GM19025 (cell line): ENCODE data around the gene ZNF28.
"Not testable (repeated sequence)": the region's sequence is repeated elsewhere in the genome, so short reads cannot be mapped to it uniquely, and the experiment has no call there.

Experiments
- ATAC-seq: cut with Tn5 transposase; IDR thresholded peaks from one replicate; pipeline ENCODE4 v1.9.1; 2021; ENCODE audit warnings: mild to moderate bottlenecking, low read depth, moderate library complexity; ENCODE audit not compliant: unreplicated experiment

The ZNF28 gene

DNA sequence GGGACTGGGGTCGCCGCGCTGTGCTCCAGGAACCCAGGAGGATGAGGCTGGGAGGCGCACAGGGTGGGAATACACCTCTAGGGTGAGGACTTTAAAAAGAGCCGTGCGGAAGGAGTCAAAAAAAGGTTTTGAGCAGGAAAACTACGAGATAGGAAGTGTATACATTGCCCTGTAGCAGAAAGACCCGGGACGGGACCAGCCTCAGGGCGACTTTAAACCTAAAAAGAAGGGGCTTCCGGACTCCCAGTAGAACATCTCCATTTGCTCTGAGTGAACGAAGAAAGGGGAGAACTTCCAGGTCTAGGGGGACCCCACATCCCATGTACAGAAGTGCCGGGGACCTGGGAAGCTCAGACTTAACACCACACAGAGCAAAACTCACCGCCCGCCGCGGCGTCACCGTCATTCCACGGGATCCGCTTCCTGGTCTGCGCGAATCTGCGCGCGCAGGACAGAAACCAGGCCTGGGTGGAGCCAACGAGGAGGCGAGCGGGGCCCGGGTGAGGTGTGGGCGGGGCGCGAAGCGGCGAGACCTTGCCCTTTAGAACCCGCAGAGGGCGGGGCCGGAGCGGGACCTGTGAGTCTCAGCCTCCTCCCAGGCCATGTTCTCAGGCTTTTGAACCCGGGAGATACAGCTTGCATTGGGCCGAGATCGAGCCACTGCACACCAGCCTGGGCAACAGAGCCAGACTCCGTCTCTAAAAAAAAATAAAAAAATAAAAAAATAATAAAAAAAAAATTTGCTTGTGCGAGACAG, at the start of gene ZNF28:
Gene ZNF28, minus strand, starts transcription at position 430 of the 757 bp plus-strand sequence. CDS start 3,675 bp downstream, outside the sequence.
- peak; percentile 95 for ATAC-seq

DNA sequence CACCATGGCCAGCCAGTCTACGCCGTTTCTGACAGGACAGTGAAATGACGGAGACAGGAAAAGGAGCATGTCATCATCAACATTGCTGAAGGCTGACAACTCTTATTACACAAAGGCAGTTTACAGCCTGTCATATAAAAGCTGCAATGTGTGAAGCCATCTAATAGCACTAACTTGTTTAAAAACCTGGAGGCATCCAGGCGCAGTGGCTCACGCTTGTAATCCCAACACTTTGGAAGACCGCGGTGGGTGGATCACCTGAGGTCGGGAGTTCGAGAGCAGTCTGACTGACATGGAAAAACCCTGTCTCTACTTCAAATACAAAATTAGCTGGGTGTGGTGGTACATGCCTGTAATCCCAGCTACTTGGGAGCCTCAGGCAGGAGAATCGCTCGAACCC, 46.6 kb upstream of the ZNF28 start:
- ATAC-seq: not testable (repeated sequence)

DNA sequence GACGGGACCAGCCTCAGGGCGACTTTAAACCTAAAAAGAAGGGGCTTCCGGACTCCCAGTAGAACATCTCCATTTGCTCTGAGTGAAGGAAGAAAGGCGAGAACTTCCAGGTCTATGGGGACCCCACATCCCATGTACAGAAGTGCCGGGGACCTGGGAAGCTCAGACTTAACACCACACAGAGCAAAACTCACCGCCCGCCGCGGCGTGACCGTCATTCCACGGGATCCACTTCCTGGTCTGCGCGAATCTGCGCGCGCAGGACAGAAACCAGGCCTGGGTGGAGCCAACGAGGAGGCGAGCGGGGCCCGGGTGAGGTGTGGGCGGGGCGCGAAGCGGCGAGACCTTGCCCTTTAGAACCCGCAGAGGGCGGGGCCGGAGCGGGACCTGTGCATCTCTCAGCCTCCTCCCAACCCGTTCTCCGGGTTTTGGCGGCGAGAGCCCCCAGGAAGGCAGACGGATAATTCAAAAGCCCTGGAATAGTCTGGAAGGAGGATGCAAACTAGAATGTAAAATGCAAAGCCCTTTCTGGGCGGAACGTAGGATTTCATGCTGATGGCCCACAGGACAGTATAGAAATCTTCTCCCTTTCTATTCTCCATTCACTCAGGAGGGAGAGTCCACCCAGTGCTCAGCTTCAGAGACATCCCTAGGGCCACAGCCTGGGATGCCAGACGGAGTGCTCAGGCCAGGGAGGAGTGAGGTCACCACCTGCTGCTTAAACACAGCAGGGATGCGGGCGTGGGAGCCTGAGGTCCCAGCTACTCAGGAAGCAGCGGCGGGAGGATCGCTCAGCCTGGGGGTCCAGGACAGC, 36.2 kb upstream of the ZNF28 start, which contains the start of gene ZNF468:
Gene ZNF468, minus strand, starts transcription at position 242 of the 814 bp plus-strand sequence. CDS start 3,347 bp downstream, outside the sequence.
- peak; percentile 99 for ATAC-seq

DNA sequence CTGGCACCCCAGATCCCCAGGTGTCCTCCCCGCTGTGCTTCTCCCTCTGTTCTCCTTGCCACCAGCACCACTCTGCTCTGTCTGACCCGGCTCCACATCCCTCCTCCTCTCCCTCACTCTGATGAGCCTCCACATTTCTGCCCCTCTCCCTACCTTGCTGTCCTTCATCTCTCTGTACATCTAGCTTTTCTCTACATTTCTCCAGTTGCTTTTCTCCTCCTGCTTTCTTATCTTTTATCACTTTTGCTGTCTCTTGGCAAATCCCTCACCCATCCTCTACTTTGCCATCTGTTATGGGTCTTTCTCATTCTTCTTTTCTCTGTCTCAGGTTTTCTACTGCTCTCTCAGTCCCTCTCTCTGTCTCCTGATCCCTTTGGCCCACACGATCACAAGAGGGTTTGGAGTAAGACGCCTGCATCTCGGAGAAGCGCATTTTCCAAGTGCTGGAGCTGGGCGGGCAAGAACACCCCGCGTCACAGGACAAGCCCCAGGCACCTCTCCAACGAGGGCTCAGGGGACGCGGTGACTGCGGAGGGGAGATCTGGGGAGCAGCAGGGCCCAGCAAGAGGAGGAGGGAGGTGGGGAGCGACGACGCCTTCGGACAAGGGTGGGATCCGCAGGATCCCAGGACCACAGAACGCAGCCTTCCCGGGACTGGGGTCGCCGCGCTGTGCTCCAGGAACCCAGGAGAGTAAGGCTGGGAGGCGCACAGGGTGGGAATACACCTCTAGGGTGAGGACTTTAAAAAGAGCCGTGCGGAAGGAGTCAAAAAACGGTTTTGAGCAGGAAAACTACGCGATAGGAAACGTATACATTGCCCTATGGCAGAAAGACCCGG, 35.3 kb upstream of the ZNF28 start:
- not testable (repeated sequence) for ATAC-seq

DNA sequence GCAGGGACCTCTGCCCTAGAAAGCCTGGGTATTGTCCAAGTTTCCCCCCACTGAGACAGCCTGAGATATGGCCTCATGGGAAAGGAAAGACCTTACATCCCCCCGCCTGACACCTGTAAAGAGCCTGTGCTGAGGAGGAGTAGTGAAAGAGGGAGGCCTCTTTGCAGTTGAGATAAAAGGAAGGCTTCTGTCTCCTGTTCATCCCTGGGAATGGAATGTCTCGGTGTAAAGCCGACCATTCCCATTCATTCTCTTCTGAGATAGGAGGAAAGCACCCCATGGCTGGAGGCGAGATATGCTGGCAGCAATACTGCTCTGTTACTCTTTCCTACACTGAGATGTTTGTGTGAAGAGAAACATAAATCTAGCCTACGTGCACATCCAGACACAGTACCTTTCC, 25.9 kb upstream of the ZNF28 start:
- ATAC-seq: not testable (repeated sequence)

DNA sequence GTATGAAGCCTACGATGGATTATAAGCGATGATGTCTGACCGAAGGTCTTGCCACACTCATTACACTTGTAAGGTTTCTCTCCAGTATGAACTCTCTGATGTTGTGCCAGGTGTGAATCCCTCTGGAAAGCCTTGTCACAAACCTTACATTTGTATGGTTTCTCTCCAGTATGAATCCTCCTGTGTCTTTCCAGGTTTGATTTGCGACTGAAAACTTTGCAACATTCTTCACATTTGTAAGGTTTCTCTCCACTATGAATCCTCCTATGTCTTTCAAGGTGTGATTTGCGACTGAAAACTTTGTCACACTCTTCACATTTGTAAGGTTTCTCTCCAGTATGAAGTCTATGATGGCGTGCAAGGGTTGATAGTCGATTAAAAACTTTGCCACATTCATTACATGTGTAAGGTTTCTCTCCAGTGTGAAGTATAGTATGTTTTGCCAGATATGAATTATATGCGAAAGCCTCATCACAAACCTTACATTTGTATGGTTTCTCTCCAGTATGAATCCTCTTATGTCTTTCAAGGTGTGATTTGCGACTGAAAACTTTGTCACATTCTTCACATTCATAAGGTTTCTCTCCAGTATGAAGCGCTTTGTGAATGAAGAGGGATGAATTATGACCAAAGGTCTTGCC, 19.5 kb upstream of the ZNF28 start:
- ATAC-seq: not testable (repeated sequence)

DNA sequence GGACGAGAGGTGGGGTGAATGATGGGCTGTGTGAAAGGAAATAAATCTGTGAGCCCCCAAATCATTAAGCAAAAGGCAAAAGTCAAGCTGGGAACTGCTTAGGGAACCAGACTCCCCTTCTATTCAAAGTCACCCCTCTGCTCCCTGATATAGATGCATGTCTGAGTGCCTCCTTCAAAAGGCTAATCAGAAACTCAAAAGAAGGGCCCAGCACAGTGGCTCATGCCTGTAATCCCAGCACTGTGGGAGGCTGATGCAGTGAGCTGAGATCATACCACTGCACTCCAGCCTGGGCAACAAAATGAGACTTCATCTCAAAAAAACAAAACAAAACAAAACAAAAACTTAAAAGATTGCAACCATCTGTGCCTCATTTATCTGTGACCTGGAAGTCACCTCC, 12.9 kb upstream of the ZNF28 start:
- not testable (repeated sequence) for ATAC-seq

DNA sequence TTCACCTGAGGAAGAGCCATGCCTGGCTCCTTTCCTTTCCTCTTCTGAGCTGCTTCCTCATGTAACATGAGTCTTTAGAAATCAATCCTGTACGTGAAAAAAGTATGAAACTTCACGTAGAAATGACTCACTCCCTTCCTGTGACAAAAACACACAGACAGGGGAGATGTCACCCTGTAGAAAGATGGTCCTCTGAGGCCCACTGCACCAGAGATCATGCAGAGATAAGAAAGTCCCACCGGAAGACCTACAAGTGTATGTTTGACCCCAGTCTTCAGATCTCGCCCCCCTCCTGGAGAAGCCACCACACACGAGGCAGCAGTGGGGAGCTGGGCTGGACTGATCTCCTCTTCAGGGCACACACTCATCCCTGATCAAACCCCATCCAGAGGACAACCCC, 12.1 kb upstream of the ZNF28 start:
- not testable (repeated sequence) for ATAC-seq

DNA sequence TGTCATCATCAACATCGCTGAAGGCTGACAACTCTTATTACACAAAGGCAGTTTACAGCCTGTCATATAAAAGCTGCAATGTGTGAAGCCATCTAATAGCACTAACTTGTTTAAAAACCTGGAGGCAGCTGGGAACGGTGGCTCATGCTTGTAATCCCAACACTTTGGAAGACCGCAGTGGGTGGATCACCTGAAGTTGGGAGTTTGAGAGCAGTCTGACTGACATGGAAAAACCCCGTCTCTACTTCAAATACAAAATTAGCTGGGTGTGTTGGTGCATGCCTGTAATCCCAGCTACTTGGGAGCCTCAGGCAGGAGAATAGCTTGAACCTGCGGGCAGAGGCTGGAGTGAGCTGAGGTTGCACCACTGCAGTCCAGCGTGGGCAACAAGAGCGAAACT, 8.4 kb upstream of the ZNF28 start:
- ATAC-seq: not testable (repeated sequence)

DNA sequence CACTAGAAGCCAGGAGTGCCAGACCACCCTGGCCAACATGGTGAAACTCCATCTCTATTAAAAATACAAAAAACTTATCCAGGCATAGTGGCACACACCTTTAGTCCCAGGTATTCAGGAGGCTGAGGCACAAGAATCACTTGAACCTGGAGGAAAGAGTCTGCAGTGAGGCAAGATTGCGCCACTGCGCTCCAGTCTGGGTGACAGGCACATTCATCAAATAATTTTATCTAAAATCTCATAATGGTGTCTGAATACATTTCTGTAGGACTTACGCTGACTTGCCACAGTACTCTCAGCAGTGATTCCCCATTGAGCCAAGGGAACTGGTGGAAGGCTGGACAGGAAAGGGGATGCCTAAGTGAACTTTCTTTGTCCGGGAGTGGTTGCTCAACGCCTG, 4.3 kb upstream of the ZNF28 start:
- no peak for ATAC-seq

DNA sequence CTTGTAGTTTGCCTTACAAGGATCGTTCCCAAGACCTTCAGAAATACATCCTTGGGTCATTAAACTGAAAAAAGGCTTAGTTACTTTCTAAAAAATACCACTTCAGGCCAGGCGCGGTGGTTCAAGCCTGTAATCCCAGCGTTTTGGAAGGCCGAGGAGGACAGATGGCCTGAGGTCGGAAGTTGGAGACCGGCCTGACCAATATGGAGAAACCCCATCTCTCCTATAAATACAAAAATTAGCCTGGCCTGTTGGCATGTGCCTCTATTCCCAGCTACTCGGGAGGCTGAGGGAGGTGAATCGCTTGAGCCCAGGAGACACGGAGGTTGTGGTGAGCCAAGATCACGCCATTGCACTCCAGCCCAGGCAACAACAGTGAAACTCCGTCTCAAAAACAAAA, 2.2 kb upstream of the ZNF28 start:
- no peak for ATAC-seq

DNA sequence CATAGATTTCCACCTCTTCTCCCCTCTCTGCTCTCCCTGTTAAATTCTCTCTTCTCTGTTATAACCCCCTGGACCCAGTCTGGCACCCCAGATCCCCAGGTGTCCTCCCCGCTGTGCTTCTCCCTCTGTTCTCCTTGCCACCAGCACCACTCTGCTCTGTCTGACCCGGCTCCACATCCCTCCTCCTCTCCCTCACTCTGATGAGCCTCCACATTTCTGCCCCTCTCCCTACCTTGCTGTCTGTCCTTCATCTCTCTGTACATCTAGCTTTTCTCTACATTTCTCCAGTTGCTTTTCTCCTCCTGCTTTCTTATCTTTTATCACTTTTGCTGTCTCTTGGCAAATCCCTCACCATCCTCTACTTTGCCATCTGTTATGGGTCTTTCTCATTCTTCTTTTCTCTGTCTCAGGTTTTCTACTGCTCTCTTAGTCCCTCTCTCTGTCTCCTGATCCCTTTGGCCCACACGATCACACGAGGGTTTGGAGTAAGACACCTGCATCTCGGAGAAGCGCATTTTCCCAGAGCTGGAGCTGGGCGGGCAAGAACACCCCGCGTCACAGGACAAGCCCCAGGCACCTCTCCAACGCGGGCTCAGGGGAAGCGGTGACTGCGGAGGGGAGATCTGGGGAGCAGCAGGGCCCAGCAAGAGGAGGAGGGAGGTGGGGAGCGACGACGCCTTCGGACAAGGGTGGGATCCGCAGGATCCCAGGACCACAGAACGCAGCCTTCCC, 795 bp downstream of the ZNF28 start:
- peak; percentile 11 for ATAC-seq

DNA sequence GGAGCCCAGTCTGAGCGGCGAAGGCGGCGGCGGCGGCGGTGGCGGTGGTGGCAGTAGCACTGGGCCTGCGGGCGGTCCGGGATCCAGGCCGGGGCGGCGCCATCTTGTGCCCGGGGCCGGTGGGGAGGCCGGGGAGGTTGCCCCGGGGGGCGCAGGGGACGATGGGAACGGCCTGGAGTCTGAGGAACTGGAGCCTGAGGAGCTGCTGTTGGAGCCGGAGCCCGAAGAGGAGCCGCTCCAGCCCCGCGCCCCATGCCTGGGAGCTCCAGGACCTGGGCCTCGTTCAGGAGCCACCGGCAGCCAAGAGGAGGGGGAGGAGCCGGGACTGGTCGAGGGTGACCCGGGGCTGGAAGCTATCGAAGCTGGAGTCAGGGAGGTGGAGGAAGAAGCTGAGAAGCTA, 11.6 kb downstream of the ZNF28 start:
- ATAC-seq: no peak

DNA sequence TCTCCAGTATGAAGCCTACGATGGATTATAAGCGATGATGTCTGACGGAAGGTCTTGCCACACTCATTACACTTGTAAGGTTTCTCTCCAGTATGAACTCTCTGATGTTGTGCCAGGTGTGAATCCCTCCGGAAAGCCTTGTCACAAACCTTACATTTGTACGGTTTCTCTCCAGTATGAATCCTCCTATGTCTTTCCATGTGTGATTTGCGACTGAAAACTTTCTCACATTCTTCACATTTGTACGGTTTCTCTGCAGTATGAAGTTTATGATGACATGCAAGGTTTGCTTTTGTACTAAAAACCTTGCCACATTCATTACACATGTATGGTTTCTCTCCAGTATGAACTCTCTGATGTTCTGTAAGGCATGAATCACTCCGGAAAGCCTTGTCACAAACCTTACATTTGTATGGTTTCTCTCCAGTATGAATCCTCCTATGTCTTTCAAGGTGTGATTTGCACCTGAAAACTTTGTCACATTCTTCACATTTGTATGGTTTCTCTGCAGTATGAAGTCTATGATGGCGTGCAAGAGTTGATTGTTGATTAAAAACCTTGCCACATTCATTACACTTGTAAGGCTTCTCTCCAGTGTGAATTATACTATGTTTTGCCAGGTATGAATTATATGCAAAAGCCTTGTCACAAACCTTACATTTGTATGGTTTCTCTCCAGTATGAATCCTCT, 21.3 kb downstream of the ZNF28 start:
- not testable (repeated sequence) for ATAC-seq

DNA sequence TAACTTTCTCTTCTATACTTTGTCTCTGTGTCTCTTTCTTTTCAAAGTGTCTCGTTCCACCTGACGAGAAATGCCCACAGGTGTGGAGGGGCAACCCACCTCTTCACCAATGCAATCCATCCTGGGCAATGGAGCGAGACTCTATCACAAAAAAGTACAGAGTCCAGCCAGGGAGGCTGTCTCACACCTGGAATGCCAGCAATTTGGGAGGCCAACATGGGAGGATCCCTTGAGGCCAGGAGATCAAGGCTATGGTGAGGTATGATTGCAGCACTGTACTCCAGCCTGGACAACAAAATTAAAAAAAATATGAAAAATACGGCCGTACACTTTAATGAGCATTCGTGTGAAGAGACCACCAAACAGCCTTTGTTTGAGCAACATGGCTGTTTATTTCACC, 32.0 kb downstream of the ZNF28 start:
- ATAC-seq: no peak

DNA sequence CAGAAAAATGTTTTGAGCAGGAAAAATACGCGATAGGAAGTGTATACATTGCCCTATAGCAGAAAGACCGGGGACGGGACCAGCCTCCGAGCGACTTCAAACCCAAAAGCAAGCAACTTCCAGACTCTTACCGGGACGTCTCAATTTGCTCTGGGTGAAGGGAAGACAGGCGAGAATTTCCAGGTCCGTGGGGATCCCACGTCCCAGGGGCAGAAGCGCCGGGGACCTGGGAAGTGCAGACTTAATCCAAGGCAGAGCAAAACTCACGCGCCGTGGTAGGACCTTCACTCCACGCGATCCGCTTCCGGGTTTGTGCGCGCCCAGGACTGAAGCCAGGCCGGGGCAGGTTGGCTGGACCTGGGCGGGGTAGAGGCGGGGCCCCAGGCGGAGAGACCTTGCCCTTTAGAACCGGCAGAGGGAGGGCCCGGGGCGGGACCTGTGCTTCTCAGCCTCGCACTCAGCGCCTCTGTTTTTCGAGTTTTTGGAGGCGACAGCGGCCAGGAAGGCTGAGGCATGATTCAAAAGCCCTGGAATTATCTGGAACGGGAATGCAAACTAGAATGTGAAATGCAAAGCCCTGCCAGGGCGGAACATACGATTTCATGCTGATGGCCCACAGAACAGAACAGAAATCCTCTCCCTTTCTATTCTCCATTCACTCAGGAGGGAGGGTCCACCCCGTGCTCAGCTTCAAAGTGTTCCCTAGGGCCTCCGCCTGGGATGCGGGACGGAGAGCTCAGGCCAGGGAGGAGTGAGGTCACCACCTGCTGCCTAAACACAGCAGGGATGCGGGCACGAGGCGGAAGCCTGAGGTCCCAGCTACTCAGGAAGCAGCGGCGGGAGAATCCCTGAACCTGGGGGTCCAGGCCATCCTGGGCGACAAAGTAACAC, 34.7 kb downstream of the ZNF28 start, which contains the start of gene ZNF600:
Gene ZNF600, minus strand, starts transcription at position 328 of the 891 bp plus-strand sequence. CDS start 7,903 bp downstream, outside the sequence.
- peak; percentile 93 for ATAC-seq

DNA sequence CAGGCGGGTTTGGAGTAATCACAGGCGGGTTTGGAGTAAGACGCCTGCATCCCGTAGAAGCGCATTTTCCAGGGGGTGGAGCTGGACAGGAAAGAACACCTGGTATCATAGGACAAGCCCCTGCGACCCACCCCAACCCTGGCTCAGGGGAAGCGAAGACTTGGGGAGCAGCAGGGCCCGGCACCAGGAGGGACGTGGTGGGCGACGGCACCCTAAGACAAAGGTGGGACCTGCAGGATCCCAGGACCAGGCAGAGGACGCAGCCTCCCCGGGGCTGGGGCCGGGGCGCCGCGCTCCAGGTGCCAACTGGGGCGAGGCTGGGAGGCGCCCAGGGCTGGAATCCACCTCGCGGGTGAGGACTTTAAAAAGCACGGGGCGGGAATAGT, 35.4 kb downstream of the ZNF28 start:
- ATAC-seq: peak; percentile 16

DNA sequence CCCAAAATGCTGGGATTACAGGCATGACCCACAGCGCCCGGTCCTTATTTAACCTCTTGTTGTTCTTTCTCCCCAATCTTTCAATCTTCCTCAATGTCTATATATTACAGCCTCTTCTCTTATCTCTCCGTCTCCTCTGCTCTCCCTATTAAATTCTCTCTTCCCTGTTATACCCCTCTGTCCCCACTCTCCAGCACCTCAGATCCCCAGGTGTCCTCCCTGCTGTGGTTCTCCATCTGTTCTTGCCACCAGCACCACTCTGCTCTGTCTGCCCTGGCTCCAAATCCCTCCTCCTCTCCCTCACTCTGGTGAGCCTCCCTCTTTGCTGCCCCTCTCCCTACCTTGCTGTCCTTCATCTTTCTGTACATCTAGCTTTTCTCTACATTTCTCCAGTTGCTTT, 35.9 kb downstream of the ZNF28 start:
- no peak for ATAC-seq
